ENCODE data around the gene PLA2G6.

The PLA2G6 gene

DNA sequence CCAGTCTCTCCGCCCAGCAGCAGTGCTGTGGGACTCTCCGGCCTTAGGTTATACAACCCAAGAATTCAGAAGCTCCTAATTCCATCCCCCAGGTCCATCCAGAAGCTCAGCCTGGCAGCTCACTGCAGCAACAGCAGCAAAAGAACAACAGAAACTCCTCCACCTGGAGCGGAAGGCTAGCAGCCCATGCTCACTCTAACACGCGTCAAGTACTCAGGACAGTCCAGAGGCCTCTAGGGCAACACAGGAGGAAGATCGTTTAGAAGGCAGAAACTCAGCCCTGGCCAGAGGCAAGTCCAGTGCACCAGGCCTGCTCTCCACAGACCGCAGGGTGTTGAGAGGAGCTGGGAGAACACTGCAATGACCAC lies 17.1 kb downstream of the PLA2G6 start:
- Histone ChIP-seq H2AFZ (ENCODE audit: insufficient read depth, low read length, poor library complexity) (no peak overlapping the region), H3K18ac (ENCODE audit: low read length) (no peak overlapping the region), H3K4ac (ENCODE audit: low read depth, low read length) (no peak overlapping the region), H3K4me1 (ENCODE audit: control insufficient read depth in 1 of 2, insufficient read depth in 2 of 2, low read length in 2 of 2) (peaks cover 0 to 7% of the 10 kb centered on the region in 2 experiments), H3K36me3 (ENCODE audit: control insufficient read depth in 1 of 2, insufficient read depth in 2 of 2, low read length in 2 of 2) (no peaks in the 10 kb centered on the region), H3K9ac (ENCODE audit: low read length) (no peak overlapping the region), H4K12ac (ENCODE audit: low read depth, low read length) (no peak overlapping the region), H4K8ac (ENCODE audit: low read depth, low read length) (no peak overlapping the region), H2BK5ac (ENCODE audit: low read depth, low read length, poor library complexity) (no peak overlapping the region), H2BK120ac (ENCODE audit: insufficient read depth, low read length, poor library complexity) (no peak overlapping the region), H3K14ac (ENCODE audit: low read length) (no peak overlapping the region), H2AK5ac (ENCODE audit: low read length) (no peak overlapping the region), H3K27ac (ENCODE audit: low read depth, low read length) (no peak overlapping the region), H2BK12ac (ENCODE audit: low read length) (no peak overlapping the region), H4K91ac (ENCODE audit: low read depth, low read length) (no peak overlapping the region), H3K27me3 (ENCODE audit: insufficient read depth, low read length) (no peaks in the 10 kb centered on the region), H3K23ac (ENCODE audit: low read length) (no peak overlapping the region), H3K79me1 (ENCODE audit: low read length) (no peaks in the 10 kb centered on the region), H3K79me2 (ENCODE audit: control insufficient read depth, insufficient read depth, low read length, poor library complexity) (no peaks in the 10 kb centered on the region), H3K4me3 (ENCODE audit: low read depth, low read length) (no peak overlapping the region), H3K4me2 (ENCODE audit: low read length) (no peak overlapping the region), H3K9me3 (ENCODE audit: insufficient read depth, low read depth, low read length) (no peaks in the 10 kb centered on the region)
- no CpG with 5 or more reads among the region's 7 CpGs for WGBS (ENCODE audit: extremely low coverage, insufficient coverage, insufficient read length)
- no peak for DNase-seq

DNA sequence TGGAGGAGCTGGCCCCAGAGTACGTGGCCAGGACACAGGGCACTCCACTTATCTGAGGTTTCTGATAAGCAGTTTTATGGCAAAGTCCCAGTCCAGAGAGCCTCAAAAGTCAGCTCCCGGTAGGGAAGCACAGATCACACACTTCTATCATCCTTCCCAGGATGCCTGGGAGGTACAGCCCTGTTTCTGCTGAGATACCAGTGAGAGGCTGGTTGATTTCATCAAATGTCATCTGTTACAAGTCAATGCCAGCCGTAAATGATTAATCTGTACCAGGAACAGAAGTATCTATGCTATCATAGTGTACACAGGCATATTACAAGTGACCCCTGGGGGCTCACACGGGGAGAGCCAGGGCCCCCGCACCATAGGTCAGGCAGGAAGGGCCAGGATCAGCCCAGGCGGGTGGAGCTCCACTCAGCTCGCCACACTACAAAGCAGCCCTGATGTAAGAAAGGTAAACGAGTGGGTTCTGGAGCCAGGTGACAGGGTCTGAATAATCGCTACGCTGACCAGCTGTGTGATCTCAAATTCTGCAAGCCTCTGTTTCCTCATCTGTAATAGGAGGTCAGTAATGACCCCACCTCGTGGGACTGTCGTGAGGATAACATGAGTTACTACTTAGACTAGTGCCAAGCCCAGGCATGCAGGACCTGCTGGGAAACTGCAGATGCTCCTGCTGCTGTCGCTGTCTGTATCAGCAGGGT lies 17.6 kb downstream of the PLA2G6 start:
- Histone ChIP-seq H3K9ac (ENCODE audit: low read length) (no peak overlapping the region), H4K12ac (ENCODE audit: low read depth, low read length) (no peak overlapping the region), H3K4me2 (ENCODE audit: low read length) (no peak overlapping the region), H3K4me1 (ENCODE audit: control insufficient read depth in 1 of 2, insufficient read depth in 2 of 2, low read length in 2 of 2) (peaks cover 0 to 7% of the 10 kb centered on the region in 2 experiments), H2BK12ac (ENCODE audit: low read length) (no peak overlapping the region), H3K23ac (ENCODE audit: low read length) (no peak overlapping the region), H2AFZ (ENCODE audit: insufficient read depth, low read length, poor library complexity) (no peak overlapping the region), H3K79me1 (ENCODE audit: low read length) (no peaks in the 10 kb centered on the region), H4K8ac (ENCODE audit: low read depth, low read length) (no peak overlapping the region), H3K14ac (ENCODE audit: low read length) (no peak overlapping the region), H2AK5ac (ENCODE audit: low read length) (no peak overlapping the region), H3K36me3 (ENCODE audit: control insufficient read depth in 1 of 2, insufficient read depth in 2 of 2, low read length in 2 of 2) (no peaks in the 10 kb centered on the region), H2BK5ac (ENCODE audit: low read depth, low read length, poor library complexity) (no peak overlapping the region), H3K9me3 (ENCODE audit: insufficient read depth, low read depth, low read length) (no peaks in the 10 kb centered on the region), H3K27ac (ENCODE audit: low read depth, low read length) (no peak overlapping the region), H2BK120ac (ENCODE audit: insufficient read depth, low read length, poor library complexity) (no peak overlapping the region), H3K18ac (ENCODE audit: low read length) (no peak overlapping the region), H3K27me3 (ENCODE audit: insufficient read depth, low read length) (no peaks in the 10 kb centered on the region), H3K79me2 (ENCODE audit: control insufficient read depth, insufficient read depth, low read length, poor library complexity) (no peaks in the 10 kb centered on the region), H3K4me3 (ENCODE audit: low read depth, low read length) (no peak overlapping the region), H4K91ac (ENCODE audit: low read depth, low read length) (no peak overlapping the region), H3K4ac (ENCODE audit: low read depth, low read length) (no peak overlapping the region)
- no CpG with 5 or more reads among the region's 13 CpGs for WGBS (ENCODE audit: extremely low coverage, insufficient coverage, insufficient read length)
- no peak for DNase-seq

DNA sequence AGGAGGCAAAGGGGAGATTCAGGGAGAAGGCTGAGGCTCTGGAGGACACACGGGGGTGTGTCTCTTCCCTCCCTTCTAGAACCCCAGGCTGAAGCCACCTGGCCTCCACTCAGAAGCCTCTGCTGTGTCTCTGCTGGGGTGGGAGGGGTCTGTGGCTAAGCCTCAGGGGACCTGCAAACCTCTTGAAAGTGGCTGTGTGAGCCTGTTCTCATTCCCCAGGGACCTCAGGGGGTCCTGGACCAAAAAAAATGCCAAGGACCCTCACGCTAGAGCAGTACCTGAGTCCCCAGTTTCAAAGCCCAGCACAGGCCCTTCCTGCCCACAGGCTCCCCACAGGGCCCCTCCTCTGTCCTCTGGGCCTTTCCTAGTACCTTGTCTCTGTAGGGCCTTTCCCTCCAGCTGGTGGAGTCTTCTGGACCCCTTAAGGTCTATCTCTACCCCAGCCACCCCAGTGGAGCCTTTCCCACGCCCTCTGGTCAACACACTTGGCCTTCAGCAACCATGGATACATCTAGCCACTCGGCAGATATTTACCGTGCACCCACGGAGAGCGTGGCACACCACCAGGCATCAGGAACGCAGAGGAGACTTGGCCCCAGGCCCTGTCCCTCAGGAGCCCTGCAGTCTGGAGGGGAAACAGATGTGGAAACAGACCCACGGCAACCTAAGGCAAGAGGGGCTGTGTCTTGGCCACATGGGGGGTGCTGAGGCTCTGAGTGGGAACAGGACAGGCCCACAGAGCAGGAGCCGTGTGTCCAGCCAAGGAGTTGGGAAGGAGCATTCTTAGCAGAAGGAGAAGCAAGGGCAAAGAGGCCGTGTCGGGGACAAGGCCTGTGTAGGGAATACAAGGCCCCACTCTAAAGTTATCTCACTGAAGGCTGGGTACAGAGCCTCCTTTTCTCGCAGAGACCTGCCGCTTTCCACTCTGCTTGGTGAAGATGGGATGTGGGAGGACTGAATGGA lies 18.5 kb downstream of the PLA2G6 start:
- Histone ChIP-seq H2AFZ (ENCODE audit: insufficient read depth, low read length, poor library complexity) (no peak overlapping the region), H2BK120ac (ENCODE audit: insufficient read depth, low read length, poor library complexity) (no peak overlapping the region), H3K27me3 (ENCODE audit: insufficient read depth, low read length) (no peaks in the 10 kb centered on the region), H3K9me3 (ENCODE audit: insufficient read depth, low read depth, low read length) (no peaks in the 10 kb centered on the region), H2BK5ac (ENCODE audit: low read depth, low read length, poor library complexity) (no peak overlapping the region), H2BK12ac (ENCODE audit: low read length) (no peak overlapping the region), H3K4me3 (ENCODE audit: low read depth, low read length) (no peak overlapping the region), H3K79me2 (ENCODE audit: control insufficient read depth, insufficient read depth, low read length, poor library complexity) (no peaks in the 10 kb centered on the region), H4K8ac (ENCODE audit: low read depth, low read length) (no peak overlapping the region), H3K27ac (ENCODE audit: low read depth, low read length) (no peak overlapping the region), H4K12ac (ENCODE audit: low read depth, low read length) (no peak overlapping the region), H3K4ac (ENCODE audit: low read depth, low read length) (no peak overlapping the region), H3K4me1 (ENCODE audit: control insufficient read depth in 1 of 2, insufficient read depth in 2 of 2, low read length in 2 of 2) (peaks cover 0 to 7% of the 10 kb centered on the region in 2 experiments), H3K4me2 (ENCODE audit: low read length) (no peak overlapping the region), H3K14ac (ENCODE audit: low read length) (peak overlapping the region; percentile 26), H3K18ac (ENCODE audit: low read length) (no peak overlapping the region), H3K9ac (ENCODE audit: low read length) (no peak overlapping the region), H3K36me3 (ENCODE audit: control insufficient read depth in 1 of 2, insufficient read depth in 2 of 2, low read length in 2 of 2) (no peaks in the 10 kb centered on the region), H3K79me1 (ENCODE audit: low read length) (no peaks in the 10 kb centered on the region), H2AK5ac (ENCODE audit: low read length) (no peak overlapping the region), H3K23ac (ENCODE audit: low read length) (no peak overlapping the region), H4K91ac (ENCODE audit: low read depth, low read length) (no peak overlapping the region)
- no peak for DNase-seq
- WGBS (ENCODE audit: extremely low coverage, insufficient coverage, insufficient read length): no CpG with 5 or more reads among the region's 14 CpGs

DNA sequence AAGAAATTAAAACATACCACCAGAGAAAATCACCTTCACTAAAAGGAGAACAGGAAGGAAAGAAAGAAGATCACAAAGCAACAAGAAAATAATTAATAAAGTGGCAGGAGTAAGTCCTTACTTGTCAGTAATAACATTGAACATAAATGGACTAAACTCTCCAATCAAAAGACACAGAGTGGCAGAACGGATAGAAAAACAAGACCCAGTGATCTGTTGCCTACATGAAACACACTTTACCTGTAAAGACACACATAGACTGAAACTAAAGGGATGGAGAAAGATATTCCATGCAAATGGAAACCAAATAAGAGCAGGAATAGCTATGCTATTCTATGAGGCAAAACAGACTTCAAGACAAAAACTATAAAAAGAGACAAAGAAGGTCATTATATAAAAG lies 25.9 kb downstream of the PLA2G6 start:
- no CpG with 5 or more reads among the region's 1 CpG for WGBS (ENCODE audit: extremely low coverage, insufficient coverage, insufficient read length)
- Histone ChIP-seq H3K9ac (ENCODE audit: low read length) (no peak overlapping the region), H2AFZ (ENCODE audit: insufficient read depth, low read length, poor library complexity) (no peak overlapping the region), H3K23ac (ENCODE audit: low read length) (no peak overlapping the region), H4K12ac (ENCODE audit: low read depth, low read length) (no peak overlapping the region), H2AK5ac (ENCODE audit: low read length) (no peak overlapping the region), H3K27me3 (ENCODE audit: insufficient read depth, low read length) (no peaks in the 10 kb centered on the region), H3K4me2 (ENCODE audit: low read length) (no peak overlapping the region), H3K79me1 (ENCODE audit: low read length) (peaks cover 7% of the 10 kb centered on the region), H2BK120ac (ENCODE audit: insufficient read depth, low read length, poor library complexity) (no peak overlapping the region), H3K18ac (ENCODE audit: low read length) (no peak overlapping the region), H4K8ac (ENCODE audit: low read depth, low read length) (no peak overlapping the region), H3K4me1 (ENCODE audit: control insufficient read depth in 1 of 2, insufficient read depth in 2 of 2, low read length in 2 of 2) (peaks cover 0 to 6% of the 10 kb centered on the region in 2 experiments), H3K27ac (ENCODE audit: low read depth, low read length) (no peak overlapping the region), H4K91ac (ENCODE audit: low read depth, low read length) (no peak overlapping the region), H3K4me3 (ENCODE audit: low read depth, low read length) (no peak overlapping the region), H3K9me3 (ENCODE audit: insufficient read depth, low read depth, low read length) (no peaks in the 10 kb centered on the region), H3K79me2 (ENCODE audit: control insufficient read depth, insufficient read depth, low read length, poor library complexity) (no peaks in the 10 kb centered on the region), H3K4ac (ENCODE audit: low read depth, low read length) (no peak overlapping the region), H2BK5ac (ENCODE audit: low read depth, low read length, poor library complexity) (no peak overlapping the region), H3K36me3 (ENCODE audit: control insufficient read depth in 1 of 2, insufficient read depth in 2 of 2, low read length in 2 of 2) (no peaks in the 10 kb centered on the region), H3K14ac (ENCODE audit: low read length) (no peak overlapping the region), H2BK12ac (ENCODE audit: low read length) (no peak overlapping the region)
- no peak for DNase-seq
